Measurements from ENCODE around the gene SLC5A5.

GRCh38 chr19:17868669-17869068, 3.1 kb upstream of the SLC5A5 start:
- TF ChIP-seq CTCF (IDR thresholded peaks at IDR 0.05 in 4 of 5, conservative IDR thresholded peaks at IDR 0.05 in 1 of 5) (no peak), POLR2A (IDR thresholded peaks at IDR 0.05) (no peak)
